ENCODE results near the gene BRDT.

DNA sequence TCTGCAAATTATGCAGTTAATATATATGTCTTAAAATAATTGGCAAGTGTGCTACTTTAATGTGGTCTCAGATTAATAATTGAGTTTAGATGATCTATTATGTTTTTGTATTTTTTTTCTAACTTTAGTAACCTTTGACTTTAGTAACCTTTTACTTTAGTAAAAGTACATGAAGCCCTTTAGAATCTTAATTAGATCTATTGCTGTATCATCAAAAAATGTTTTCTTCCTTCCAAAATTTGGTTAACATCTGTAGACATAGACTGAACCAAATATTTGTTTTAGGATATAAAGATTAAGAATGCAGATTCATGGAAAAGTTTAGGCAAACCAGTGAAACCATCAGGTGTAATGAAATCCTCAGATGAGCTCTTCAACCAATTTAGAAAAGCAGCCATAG lies 54.9 kb downstream of the BRDT start:
- TF ChIP-seq, protein P1, sequence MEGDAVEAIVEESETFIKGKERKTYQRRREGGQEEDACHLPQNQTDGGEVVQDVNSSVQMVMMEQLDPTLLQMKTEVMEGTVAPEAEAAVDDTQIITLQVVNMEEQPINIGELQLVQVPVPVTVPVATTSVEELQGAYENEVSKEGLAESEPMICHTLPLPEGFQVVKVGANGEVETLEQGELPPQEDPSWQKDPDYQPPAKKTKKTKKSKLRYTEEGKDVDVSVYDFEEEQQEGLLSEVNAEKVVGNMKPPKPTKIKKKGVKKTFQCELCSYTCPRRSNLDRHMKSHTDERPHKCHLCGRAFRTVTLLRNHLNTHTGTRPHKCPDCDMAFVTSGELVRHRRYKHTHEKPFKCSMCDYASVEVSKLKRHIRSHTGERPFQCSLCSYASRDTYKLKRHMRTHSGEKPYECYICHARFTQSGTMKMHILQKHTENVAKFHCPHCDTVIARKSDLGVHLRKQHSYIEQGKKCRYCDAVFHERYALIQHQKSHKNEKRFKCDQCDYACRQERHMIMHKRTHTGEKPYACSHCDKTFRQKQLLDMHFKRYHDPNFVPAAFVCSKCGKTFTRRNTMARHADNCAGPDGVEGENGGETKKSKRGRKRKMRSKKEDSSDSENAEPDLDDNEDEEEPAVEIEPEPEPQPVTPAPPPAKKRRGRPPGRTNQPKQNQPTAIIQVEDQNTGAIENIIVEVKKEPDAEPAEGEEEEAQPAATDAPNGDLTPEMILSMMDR (conservative IDR thresholded peaks at IDR 0.05 in 1 of 2, IDR thresholded peaks at IDR 0.05 in 1 of 2; ENCODE audit: extremely low read depth in 1 of 2, insufficient read depth in 1 of 2, low read depth in 1 of 2, low read length in 2 of 2) = no peak
- no peak for TF ChIP-seq EZH2 (IDR thresholded peaks at IDR 0.05; ENCODE audit: borderline replicate concordance, low read length)
